Activated naive CD4-positive, alpha-beta T cell treated with anti-CD3 and anti-CD28 coated beads for 36 hours (primary cell): ENCODE measurements around the gene GRIN1. TPM values are rescaled to one million over a fixed set of nuclear protein-coding genes. Genes with fewer than 3 reads are reported as not detected.

Source experiments
- CTCF ChIA-PET: fragments of 350-600 bp; sonication (Branson Sonifier 250); formaldehyde crosslinking; loops from one replicate; lab custom pipeline; 2021; ENCODE audit warnings: antibody characterized with exemption; lab: Charles Lee
- DNase-seq: peaks from one replicate; pipeline ENCODE4 v3.0.0-alpha.2; 2020
- H3K27ac Mint-ChIP-seq: one replicate; pipeline ENCODE4 v1.8.0; 2021; ENCODE audit warnings: mild to moderate bottlenecking, mixed read lengths
- H3K27me3 Mint-ChIP-seq: one replicate; pipeline ENCODE4 v1.8.0; 2021; ENCODE audit warnings: low read depth, mixed read lengths
- H3K36me3 Mint-ChIP-seq: one replicate; pipeline ENCODE4 v1.8.0; 2021; ENCODE audit warnings: low read depth, mixed read lengths
- H3K4me1 Mint-ChIP-seq: one replicate; pipeline ENCODE4 v1.8.0; 2021; ENCODE audit warnings: low read depth, mixed read lengths
- H3K4me3 Mint-ChIP-seq: one replicate; pipeline ENCODE4 v1.8.0; 2021; ENCODE audit warnings: mild to moderate bottlenecking, moderate library complexity, mixed read lengths
- H3K9me3 Mint-ChIP-seq: one replicate; pipeline ENCODE4 v1.8.0; 2021; ENCODE audit warnings: mixed read lengths
- intact Hi-C: fragments of 100-400 bp; cut with micrococcal nuclease; formaldehyde crosslinking; loops from one replicate; pipeline ENCODE4 v1.15.1; 2023
- microRNA-seq: library from miRNA; unstranded; fragments of <30 nt; microRNA quantifications from one replicate; pipeline ENCODE4 v1.2.0, GENCODE V29; 2022; ENCODE audit warnings: borderline microRNAs expressed, borderline replicate concordance
- total RNA-seq, 2 experiments: library from RNA; stranded (reverse); gene quantifications; one replicate each; pipeline ENCODE4 v1.2.3, GENCODE V29; 2021

Gene GRIN1
- total RNA-seq, 2 experiments from 2014 or later, result 0.35 TPM; not detected in 1

DNA sequence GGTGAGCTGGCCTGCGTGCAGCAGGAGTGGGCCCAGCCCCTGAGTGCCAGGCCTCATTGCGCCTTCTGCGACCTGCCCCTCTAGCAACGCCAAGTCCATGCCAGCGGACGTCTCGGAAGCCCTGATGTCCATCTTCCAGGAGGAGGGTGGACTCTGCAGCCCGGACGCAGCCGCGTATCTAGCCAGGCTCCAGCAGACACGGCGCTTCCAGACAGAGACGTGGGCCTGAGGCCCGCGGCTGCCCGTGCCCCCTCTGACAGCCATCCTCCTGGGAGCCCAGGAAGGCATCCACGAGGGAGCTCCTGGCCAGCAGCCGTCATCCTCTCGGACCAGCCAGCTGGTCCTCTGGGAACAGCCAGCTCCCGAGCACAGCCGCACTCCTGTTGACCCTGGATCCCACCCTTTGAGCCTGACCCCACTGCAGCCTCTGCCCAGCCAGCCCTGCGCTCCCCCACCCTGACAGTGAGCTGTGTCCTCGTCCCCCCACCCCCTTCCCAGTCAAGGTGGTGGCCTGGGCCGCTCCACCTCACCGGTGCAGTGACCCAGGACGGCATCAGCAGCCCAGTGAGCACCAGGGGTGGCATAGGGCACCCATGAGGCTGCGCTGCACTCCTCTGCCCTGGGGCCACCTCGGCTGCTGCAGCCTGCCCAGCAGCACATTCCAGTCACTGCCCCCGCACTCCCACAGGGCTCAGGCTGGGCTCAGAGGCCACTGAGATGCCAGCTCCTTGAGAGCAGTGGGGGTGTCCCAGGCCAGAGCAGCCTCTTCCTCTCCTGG lies 77.4 kb downstream of the GRIN1 start:
- Mint-ChIP-seq H3K4me3 (no peak overlapping the region), H3K27ac (no peak overlapping the region), H3K27me3 (no peaks in the 10 kb centered on the region), H3K4me1 (no peaks in the 10 kb centered on the region), H3K9me3 (no peaks in the 10 kb centered on the region), H3K36me3 (peaks cover 2% of the 10 kb centered on the region)
- DNase-seq, result no peak
- intact Hi-C loops, result no loop called here
- CTCF ChIA-PET, result no interaction called here

DNA sequence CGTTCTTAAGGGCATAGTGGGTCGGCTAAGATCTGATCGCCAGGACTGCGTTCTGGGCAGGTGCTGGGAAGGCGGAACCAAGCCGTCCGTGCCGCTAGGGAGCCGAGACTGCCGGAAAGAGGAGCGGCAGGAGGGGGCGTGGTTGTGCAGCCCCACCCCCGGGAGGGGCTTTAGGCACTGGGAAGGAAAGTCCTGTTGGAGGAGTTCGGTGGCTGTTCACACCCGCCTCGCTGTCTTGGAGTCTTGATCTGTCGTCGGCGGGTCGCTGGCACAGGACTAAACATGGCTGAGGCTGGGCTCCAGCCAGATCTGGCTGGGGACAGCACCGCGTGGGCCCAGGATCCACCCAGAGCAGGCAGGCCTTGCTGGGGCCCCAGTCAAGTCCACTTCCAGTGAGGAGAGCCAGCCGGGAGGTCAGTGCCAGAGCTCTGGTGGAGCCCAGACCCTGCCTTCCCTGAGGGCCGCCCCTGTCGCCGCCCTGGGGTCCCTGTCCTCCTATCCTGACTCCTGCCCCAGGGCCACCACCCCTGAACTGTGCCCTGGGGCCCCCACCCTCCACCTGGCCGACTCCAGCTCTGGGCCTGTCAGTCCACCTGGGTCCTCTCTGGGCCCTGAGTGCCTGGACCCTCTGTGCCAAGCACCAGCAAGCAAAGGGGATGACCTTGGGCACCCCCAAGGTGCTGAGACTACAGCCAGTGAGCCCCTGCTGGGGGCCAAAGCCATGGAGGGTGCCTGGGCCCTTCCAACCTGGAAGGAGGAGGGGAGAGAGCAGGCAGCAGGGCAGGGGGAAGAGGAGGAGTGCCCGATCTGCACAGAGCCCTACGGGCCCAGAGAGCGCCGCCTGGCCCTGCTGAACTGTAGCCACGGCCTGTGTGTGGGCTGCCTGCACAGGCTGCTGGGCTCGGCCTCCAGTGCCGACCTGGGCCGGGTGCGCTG lies 78.6 kb downstream of the GRIN1 start:
- CTCF ChIA-PET, result interaction anchor here (0.7 kb wide), 1 partner anchor 11 kb away, joined by 5 read pairs; no protein-coding TSS in a partner anchor
- DNase-seq, result no peak
- no peaks in the 10 kb centered on the region for H3K27me3 Mint-ChIP-seq
- no peak overlapping the region for H3K4me3 Mint-ChIP-seq
- peaks cover 2% of the 10 kb centered on the region for H3K36me3 Mint-ChIP-seq
- intact Hi-C loops, result no loop called here
- no peaks in the 10 kb centered on the region for H3K4me1 Mint-ChIP-seq
- H3K27ac Mint-ChIP-seq, result no peak overlapping the region
- no peaks in the 10 kb centered on the region for H3K9me3 Mint-ChIP-seq

DNA sequence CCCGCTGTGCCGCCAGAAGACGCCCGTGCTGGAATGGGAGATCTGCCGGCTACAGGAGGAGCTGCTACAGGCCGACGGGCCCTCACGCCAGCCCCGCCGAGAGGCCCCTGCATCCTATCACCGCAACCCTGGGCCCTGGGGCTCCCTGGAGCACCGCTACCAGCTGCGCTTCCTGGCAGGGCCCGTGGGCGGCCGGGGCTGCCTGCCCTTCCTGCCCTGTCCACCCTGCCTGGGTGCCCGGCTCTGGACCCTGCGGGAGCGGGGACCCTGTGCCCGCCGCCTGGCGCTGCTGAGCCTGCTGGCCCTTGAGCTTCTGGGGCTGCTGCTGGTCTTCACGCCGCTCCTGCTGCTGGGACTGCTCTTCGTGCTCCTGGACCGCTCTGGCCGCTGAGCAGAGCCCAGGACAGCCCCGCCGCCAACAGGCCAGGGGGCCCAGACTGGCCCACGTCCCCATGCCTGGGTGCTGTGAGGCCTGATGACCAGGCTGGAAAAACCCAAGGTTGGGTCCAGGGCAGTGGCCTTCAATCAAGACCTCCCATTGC lies 79.3 kb downstream of the GRIN1 start:
- DNase-seq, result no peak
- no peaks in the 10 kb centered on the region for H3K9me3 Mint-ChIP-seq
- no peaks in the 10 kb centered on the region for H3K36me3 Mint-ChIP-seq
- no peak overlapping the region for H3K4me3 Mint-ChIP-seq
- peaks cover 1% of the 10 kb centered on the region for H3K4me1 Mint-ChIP-seq
- CTCF ChIA-PET, result no interaction called here
- intact Hi-C loops, result no loop called here
- H3K27ac Mint-ChIP-seq, result no peak overlapping the region
- H3K27me3 Mint-ChIP-seq, result no peaks in the 10 kb centered on the region

Small RNA genes within 50 kb of the gene (microRNA-seq; reads per million reads assigned to microRNA genes)
- not detected for gene MIR3621

Other genes starting within 250 kb of the GRIN1 start
- gene FBXW5, start 194.4 kb upstream of the GRIN1 start, total RNA-seq, result 10 to 100 TPM; 44.0 to 47.8 TPM
- gene C8G, start 193.9 kb upstream of the GRIN1 start, total RNA-seq, result under 1 TPM in 1 of 2 experiments, not detected in 1; 0.83 TPM
- 1 to 10 TPM; 1.1 to 1.9 TPM for gene LCN12, start 186.9 kb upstream of the GRIN1 start, total RNA-seq
- gene PTGDS, start 161.7 kb upstream of the GRIN1 start, total RNA-seq, result not detected
- not detected for gene LCNL1, start 156.2 kb upstream of the GRIN1 start, total RNA-seq
- gene PAXX, start 146.7 kb upstream of the GRIN1 start, total RNA-seq, result 10 to 100 TPM; 75.9 to 76.8 TPM
- not detected for gene CLIC3, start 142.6 kb upstream of the GRIN1 start, total RNA-seq
- gene ABCA2, start 110.9 kb upstream of the GRIN1 start, total RNA-seq, result 1 to 10 TPM; 4.1 to 4.7 TPM
- not detected for gene FUT7, start 107.1 kb upstream of the GRIN1 start, total RNA-seq
- 10 to 100 TPM; 14.2 to 15.9 TPM for gene NPDC1, start 93.0 kb upstream of the GRIN1 start, total RNA-seq
- gene ENTPD2, start 85.1 kb upstream of the GRIN1 start, total RNA-seq, result not detected
- gene SAPCD2, start 68.6 kb upstream of the GRIN1 start, total RNA-seq, result 1 to 10 TPM; 3.8 to 3.9 TPM
- 1 to 10 TPM; 2.6 to 3.4 TPM for gene UAP1L1, start 61.6 kb upstream of the GRIN1 start, total RNA-seq
- 10 to 100 TPM; 18.7 to 18.9 TPM for gene MAN1B1, start 52.2 kb upstream of the GRIN1 start, total RNA-seq
- 100 to 1,000 TPM; 162 to 167 TPM for gene DPP7, start 24.4 kb upstream of the GRIN1 start, total RNA-seq
- gene LRRC26, start 30.9 kb downstream of the GRIN1 start, total RNA-seq, result not detected
- gene TMEM210, start 32.9 kb downstream of the GRIN1 start, total RNA-seq, result not detected
- gene ANAPC2, start 49.4 kb downstream of the GRIN1 start, total RNA-seq, result 10 to 100 TPM; 34.8 to 36.6 TPM
- 10 to 100 TPM; 48.2 to 49.9 TPM for gene SSNA1, start 49.5 kb downstream of the GRIN1 start, total RNA-seq
- gene TPRN, start 61.6 kb downstream of the GRIN1 start, total RNA-seq, result 1 to 10 TPM; 2.1 to 2.6 TPM
- gene TMEM203, start 66.5 kb downstream of the GRIN1 start, total RNA-seq, result 10 to 100 TPM; 21.8 to 23.2 TPM
- gene NDOR1, start 66.5 kb downstream of the GRIN1 start, total RNA-seq, result 10 to 100 TPM; 25.3 to 26.1 TPM
- gene RNF208, start 83.1 kb downstream of the GRIN1 start, total RNA-seq, result 1 to 10 TPM; 4.9 to 5.0 TPM
- gene CYSRT1, start 86.0 kb downstream of the GRIN1 start, total RNA-seq, result under 1 TPM; 0.17 to 0.26 TPM
- gene RNF224, start 88.3 kb downstream of the GRIN1 start, total RNA-seq, result not detected
- gene SLC34A3, start 91.7 kb downstream of the GRIN1 start, total RNA-seq, result not detected
- gene TUBB4B, start 102.1 kb downstream of the GRIN1 start, total RNA-seq, result 100 to 1,000 TPM; 193 to 196 TPM
- not detected for gene STPG3, start 112.1 kb downstream of the GRIN1 start, total RNA-seq
- gene NELFB, start 116.2 kb downstream of the GRIN1 start, total RNA-seq, result 10 to 100 TPM; 47.0 to 47.1 TPM
- 1 to 10 TPM in 1 of 2 experiments, under 1 TPM in 1; 0.93 to 1.1 TPM for gene TOR4A, start 138.6 kb downstream of the GRIN1 start, total RNA-seq
- gene NRARP, start 163.1 kb downstream of the GRIN1 start, total RNA-seq, result 1 to 10 TPM; 1.8 to 2.2 TPM